ENCODE data around the gene OR10S1.
"Not testable (repeated sequence)": the region's sequence is repeated elsewhere in the genome, so short reads cannot be mapped to it uniquely, and the experiment has no call there.

OR10S1 gene

GRCh38 chr11:123977731-123978347 is at the start of gene OR10S1:
Gene OR10S1, minus strand, starts transcription at chr11:123977781. Its CDS starts 117 bp downstream, at chr11:123977664.
- Mint-ChIP-seq H3K36me3 (no peaks in the 10 kb centered on the region), H3K4me1 (ENCODE audit: low read depth) (no peaks in the 10 kb centered on the region), H3K9me3 (ENCODE audit: low read depth) (peaks cover 9% of the 10 kb centered on the region), H3K4me3 (no peak within 1 kb of the TSS), H3K27me3 (peaks cover 3% of the 10 kb centered on the region), H3K27ac (no peak within 1 kb of the TSS)

GRCh38 chr11:124026498-124026897 is 48.9 kb upstream of the OR10S1 start, which contains the start of gene OR10G8:
Gene OR10G8, plus strand, starts transcription at chr11:124026798. Its CDS starts 2,825 bp downstream, at chr11:124029623.
- H3K27me3 Mint-ChIP-seq: peaks cover 3% of the 10 kb centered on the region
- H3K27ac Mint-ChIP-seq: no peak within 1 kb of the TSS
- no peak within 1 kb of the TSS for H3K4me3 Mint-ChIP-seq
- H3K9me3 Mint-ChIP-seq (ENCODE audit: low read depth): no peaks in the 10 kb centered on the region
- H3K36me3 Mint-ChIP-seq: no peaks in the 10 kb centered on the region
- no peaks in the 10 kb centered on the region for H3K4me1 Mint-ChIP-seq (ENCODE audit: low read depth)

- not testable (repeated sequence) for H3K27me3 Mint-ChIP-seq; H3K4me3 Mint-ChIP-seq; H3K36me3 Mint-ChIP-seq; H3K27ac Mint-ChIP-seq; H3K9me3 Mint-ChIP-seq (ENCODE audit: low read depth); H3K4me1 Mint-ChIP-seq (ENCODE audit: low read depth)
Observed at GRCh38 chr11:124015837-124016236, 38.3 kb upstream of the OR10S1 start.

GRCh38 chr11:124012697-124013096 is 35.1 kb upstream of the OR10S1 start, which contains the start of gene OR10G4:
Gene OR10G4, plus strand, starts transcription at chr11:124012997. Its CDS starts 2,578 bp downstream, at chr11:124015575.
- no peak within 1 kb of the TSS for H3K4me3 Mint-ChIP-seq

GRCh38 chr11:123995119-123995518 is 17.5 kb upstream of the OR10S1 start, which contains the start of gene OR10G6:
Gene OR10G6, minus strand, starts transcription at chr11:123995161. Its CDS starts 0 bp downstream, at chr11:123995161.
- no peaks in the 10 kb centered on the region for H3K4me1 Mint-ChIP-seq (ENCODE audit: low read depth)
- H3K27ac Mint-ChIP-seq: no peak within 1 kb of the TSS
- no peaks in the 10 kb centered on the region for H3K27me3 Mint-ChIP-seq
- no peak within 1 kb of the TSS for H3K4me3 Mint-ChIP-seq
- H3K9me3 Mint-ChIP-seq (ENCODE audit: low read depth): no peaks in the 10 kb centered on the region
- H3K36me3 Mint-ChIP-seq: no peaks in the 10 kb centered on the region

More at GRCh38 chr11:124012697-124013096, 35.1 kb upstream of the OR10S1 start, which contains the start of gene OR10G4:
- Mint-ChIP-seq H3K9me3 (ENCODE audit: low read depth) (no peaks in the 10 kb centered on the region), H3K27me3 (peaks cover 5% of the 10 kb centered on the region), H3K4me1 (ENCODE audit: low read depth) (no peaks in the 10 kb centered on the region), H3K27ac (no peak within 1 kb of the TSS), H3K36me3 (no peaks in the 10 kb centered on the region)

- Mint-ChIP-seq H3K9me3 (ENCODE audit: low read depth) (peaks cover 10% of the 10 kb centered on the region), H3K36me3 (no peaks in the 10 kb centered on the region), H3K4me3 (no peak overlapping the region), H3K27me3 (peaks cover 4% of the 10 kb centered on the region), H3K27ac (no peak overlapping the region), H3K4me1 (ENCODE audit: low read depth) (no peaks in the 10 kb centered on the region)
Observed at GRCh38 chr11:123979311-123979710, 1.7 kb upstream of the OR10S1 start.

GRCh38 chr11:123976770-123977560 is 616 bp downstream of the OR10S1 start:
- Mint-ChIP-seq H3K27me3 (peaks cover 1% of the 10 kb centered on the region), H3K27ac (no peak overlapping the region), H3K4me1 (ENCODE audit: low read depth) (no peaks in the 10 kb centered on the region), H3K4me3 (no peak overlapping the region), H3K9me3 (ENCODE audit: low read depth) (peaks cover under 1% of the 10 kb centered on the region), H3K36me3 (no peaks in the 10 kb centered on the region)

GRCh38 chr11:123973816-123974215 is 3.8 kb downstream of the OR10S1 start:
- H3K4me3 Mint-ChIP-seq: no peak overlapping the region
- H3K27me3 Mint-ChIP-seq: peaks cover 1% of the 10 kb centered on the region
- H3K36me3 Mint-ChIP-seq: no peaks in the 10 kb centered on the region
- H3K9me3 Mint-ChIP-seq (ENCODE audit: low read depth): no peaks in the 10 kb centered on the region
- H3K27ac Mint-ChIP-seq: no peak overlapping the region
- no peaks in the 10 kb centered on the region for H3K4me1 Mint-ChIP-seq (ENCODE audit: low read depth)

- no peak overlapping the region for H3K4me3 Mint-ChIP-seq
- peaks cover 5% of the 10 kb centered on the region for H3K9me3 Mint-ChIP-seq (ENCODE audit: low read depth)
- no peaks in the 10 kb centered on the region for H3K36me3 Mint-ChIP-seq
- H3K27ac Mint-ChIP-seq: no peak overlapping the region
- no peaks in the 10 kb centered on the region for H3K27me3 Mint-ChIP-seq
- no peaks in the 10 kb centered on the region for H3K4me1 Mint-ChIP-seq (ENCODE audit: low read depth)
Observed at GRCh38 chr11:123956752-123957151, 20.8 kb downstream of the OR10S1 start.

- Mint-ChIP-seq H3K4me3 (no peak overlapping the region), H3K36me3 (no peaks in the 10 kb centered on the region), H3K4me1 (ENCODE audit: low read depth) (no peaks in the 10 kb centered on the region), H3K27ac (no peak overlapping the region), H3K9me3 (ENCODE audit: low read depth) (no peaks in the 10 kb centered on the region), H3K27me3 (peaks cover 4% of the 10 kb centered on the region)
Observed at GRCh38 chr11:123945132-123945531, 32.4 kb downstream of the OR10S1 start.

GRCh38 chr11:123943738-123944137 is 33.8 kb downstream of the OR10S1 start, which contains the start of gene OR6T1:
Gene OR6T1, minus strand, starts transcription at chr11:123943838. Its CDS starts 0 bp downstream, at chr11:123943838.
- Mint-ChIP-seq H3K4me1 (ENCODE audit: low read depth) (no peaks in the 10 kb centered on the region), H3K9me3 (ENCODE audit: low read depth) (no peaks in the 10 kb centered on the region), H3K27me3 (peaks cover 9% of the 10 kb centered on the region), H3K27ac (no peak within 1 kb of the TSS), H3K4me3 (no peak within 1 kb of the TSS), H3K36me3 (no peaks in the 10 kb centered on the region)

GRCh38 chr11:123942413-123942812 is 35.2 kb downstream of the OR10S1 start:
- H3K36me3 Mint-ChIP-seq: no peaks in the 10 kb centered on the region
- H3K4me3 Mint-ChIP-seq: no peak overlapping the region
- H3K4me1 Mint-ChIP-seq (ENCODE audit: low read depth): no peaks in the 10 kb centered on the region
- no peak overlapping the region for H3K27ac Mint-ChIP-seq
- no peaks in the 10 kb centered on the region for H3K9me3 Mint-ChIP-seq (ENCODE audit: low read depth)
- H3K27me3 Mint-ChIP-seq: peaks cover 9% of the 10 kb centered on the region

- Mint-ChIP-seq H3K36me3 (no peaks in the 10 kb centered on the region), H3K27ac (no peak within 1 kb of the TSS), H3K4me3 (no peak within 1 kb of the TSS), H3K27me3 (peaks cover 13% of the 10 kb centered on the region), H3K9me3 (ENCODE audit: low read depth) (no peaks in the 10 kb centered on the region), H3K4me1 (ENCODE audit: low read depth) (no peaks in the 10 kb centered on the region)
Observed at GRCh38 chr11:123939317-123939716, 38.3 kb downstream of the OR10S1 start, which contains the start of gene OR4D5. Gene OR4D5, plus strand, starts transcription at chr11:123939617. Its CDS starts 0 bp downstream, at chr11:123939617.
